ENCODE results near the gene PHF21B.
"Not testable (repeated sequence)": the region's sequence is repeated elsewhere in the genome, so short reads cannot be mapped to it uniquely, and the experiment has no call there.

Gene PHF21B

DNA sequence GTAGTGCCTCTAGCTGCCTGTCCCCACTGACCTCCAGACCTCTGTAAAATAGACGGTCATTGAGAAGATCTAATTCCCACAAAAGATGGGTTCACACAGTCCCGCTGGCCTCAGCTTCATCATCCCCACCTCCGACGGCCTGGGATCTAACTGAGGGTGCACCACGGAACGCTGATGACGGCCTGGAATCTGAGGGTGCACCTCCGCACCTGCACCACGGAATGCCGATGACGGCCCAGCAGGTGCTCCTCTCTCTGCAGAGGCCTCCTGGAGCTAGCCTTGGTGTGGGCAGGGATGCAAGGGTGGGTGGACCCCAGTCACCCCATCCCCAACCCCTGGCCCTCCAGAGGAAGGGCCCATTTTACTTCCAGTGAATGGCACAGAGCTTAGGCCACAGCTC, 77.3 kb downstream of the PHF21B start:
- no peak for DNase-seq

DNA sequence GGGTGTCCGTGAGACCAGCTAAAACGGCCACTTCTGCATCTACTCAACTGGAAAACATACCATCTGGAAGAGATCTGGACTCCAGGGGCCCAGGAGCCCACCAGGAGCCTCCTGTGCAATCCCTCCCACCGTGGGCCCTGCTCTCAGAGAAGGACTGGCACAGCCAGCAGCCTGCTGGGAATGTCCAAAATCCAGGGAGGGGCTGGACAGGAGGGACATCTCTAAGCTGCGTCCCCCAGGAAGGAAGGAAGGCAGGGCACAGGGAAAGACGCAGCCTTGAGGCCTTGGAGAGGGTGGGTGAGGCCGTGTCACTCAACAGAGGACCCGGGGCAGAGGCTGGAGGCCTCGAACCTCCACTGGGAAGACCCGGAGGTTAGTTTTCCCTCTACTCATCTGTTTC, 78.0 kb downstream of the PHF21B start:
- DNase-seq = no peak

DNA sequence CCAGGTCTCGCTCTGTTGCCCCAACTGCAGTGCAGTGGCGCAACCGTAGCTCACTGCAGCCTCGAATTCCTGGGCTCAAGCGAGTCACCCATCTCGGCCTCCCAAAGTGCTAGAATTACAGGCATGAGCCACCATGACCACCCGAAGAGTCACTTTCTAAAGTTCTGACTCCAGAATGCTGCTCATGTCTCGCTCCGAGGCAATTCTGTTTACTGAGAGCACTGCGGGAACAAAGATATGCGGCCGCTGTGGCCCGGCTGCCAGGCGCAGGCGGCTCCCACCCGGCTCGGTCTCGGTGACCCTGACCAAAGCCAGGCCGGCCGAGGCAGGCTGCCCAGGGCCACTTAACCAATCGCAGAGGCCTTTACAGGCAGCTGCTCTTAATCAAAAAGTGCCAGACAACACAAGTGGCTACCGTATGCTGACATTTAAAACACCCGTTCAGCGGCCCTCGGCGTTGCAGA, 78.7 kb downstream of the PHF21B start:
- DNase-seq = no peak

DNA sequence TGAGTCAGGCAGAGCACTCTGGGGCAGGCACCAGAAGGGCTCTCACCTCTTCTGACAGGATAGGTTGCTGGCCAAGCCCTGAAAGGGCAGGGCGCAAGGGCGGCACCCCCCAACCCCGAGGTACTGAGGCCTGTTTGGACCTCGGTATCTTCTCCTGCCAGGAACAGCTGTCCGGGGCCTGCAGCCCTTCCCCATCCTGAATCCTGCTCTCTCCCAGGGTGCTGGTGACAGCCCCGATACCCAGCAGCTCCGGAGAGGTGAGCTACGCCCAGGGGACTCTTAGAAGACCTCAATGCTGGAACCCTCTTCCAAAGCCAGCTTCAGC, 79.1 kb downstream of the PHF21B start:
- no peak for DNase-seq

DNA sequence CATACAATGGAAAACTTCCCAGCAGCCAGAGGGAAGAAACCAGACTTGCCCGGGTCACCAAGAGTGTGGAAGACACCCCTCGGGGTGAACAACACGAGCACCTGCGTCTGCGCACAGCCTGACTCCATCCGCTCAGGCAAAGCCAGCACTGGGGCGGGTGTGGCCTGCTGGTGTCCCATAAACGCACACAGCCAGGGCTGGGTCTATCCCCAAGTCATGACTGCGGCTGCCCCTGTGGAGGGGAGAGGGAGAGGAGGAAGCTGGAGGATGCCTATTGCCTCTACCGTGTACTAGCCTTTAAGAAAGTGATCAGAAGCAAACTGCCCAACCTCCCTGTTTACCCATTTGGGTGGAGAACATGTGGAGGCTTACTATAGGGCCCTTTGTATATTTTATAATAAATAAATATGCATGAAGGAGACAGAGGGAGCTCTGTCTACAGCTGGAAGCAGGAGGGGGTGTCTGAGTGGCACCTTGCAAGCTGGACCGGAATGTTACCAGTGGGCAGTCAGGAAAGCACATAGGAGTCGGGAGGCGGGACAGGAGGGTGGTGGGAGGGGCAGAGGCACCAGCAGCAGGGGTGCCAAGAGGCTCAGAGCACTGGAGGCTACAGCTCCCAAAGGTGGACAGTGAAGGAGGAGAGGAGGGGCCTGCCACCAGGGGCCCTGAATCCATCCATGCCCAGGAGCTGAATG, 79.6 kb downstream of the PHF21B start:
- no peak for DNase-seq

DNA sequence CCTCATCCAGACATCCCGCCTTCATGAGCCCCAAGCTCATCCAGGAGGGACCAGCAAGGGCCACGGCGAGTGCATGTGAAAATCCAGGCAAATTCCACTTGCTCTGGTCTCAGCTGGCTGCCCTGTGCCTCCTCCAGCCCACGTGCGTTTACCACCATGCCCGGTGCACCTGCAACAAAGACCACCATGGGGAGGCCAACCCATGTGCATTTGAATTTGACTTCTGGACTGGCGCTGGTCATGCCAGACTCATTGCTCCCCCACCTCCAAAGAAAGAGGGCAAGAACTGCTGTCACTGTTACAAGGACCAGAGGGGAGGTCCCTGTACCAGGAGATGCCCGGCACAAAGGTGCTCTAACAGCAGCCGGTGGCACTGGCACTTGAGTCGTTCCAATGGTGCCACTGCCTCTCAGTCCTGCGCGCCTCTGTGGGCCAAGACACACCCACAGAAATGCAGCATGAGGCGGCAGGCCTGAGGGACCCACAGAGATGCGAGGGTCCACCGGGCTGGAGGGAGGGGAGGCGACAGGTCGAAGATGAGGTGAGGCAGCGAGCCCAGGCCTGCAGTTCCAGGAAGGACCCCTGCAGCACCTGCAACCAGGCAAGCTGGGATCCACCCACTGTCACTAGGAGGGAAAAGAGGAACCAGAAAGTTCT, 80.3 kb downstream of the PHF21B start:
- no peak for DNase-seq

DNA sequence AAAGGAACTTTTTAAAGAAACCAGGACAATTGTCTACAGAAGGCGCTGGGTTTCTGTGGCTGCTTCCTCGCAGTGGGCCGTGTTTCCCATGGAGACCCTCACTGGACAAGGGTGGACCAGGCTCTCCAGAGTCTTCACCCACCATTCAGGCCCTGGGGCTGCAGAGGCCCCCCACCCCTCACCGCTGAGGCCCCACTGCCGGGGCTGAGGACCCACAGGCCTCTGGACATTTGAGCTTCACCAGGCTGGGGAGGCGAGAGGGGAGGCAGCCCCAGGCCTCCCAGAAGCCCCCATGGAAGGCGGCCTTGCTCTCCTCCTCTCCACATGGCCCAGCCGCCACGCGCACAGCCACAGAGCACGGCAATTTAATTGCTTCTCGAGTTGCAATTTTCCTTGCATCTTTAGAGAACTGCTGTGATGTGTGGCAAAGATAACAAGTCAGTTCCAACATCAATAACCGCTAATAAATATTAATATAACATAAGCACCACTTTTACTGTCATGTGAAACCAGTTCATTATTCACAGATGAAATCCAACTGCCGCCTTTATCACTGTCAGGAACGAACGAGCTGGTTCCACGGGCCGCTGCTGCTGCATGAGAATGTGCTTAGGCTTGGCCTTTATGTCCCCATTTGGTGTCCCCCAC, 81.0 kb downstream of the PHF21B start:
- DNase-seq = no peak

DNA sequence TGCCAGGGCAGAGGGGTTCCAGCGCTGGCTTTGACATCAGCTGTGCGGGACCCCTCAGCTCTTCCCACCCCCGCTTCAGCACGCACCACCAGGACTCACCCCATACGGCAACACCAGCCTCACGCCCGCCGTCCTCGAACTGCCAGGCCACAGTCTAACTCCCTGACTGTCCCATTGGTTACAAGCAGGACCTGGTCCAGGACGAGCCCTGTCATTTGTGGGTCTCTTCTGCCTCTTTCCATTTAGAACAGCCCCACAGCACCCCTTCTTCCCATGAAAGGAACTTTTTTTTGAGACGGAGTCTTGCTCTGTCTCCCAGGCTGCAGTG, 81.7 kb downstream of the PHF21B start:
- no peak for DNase-seq

DNA sequence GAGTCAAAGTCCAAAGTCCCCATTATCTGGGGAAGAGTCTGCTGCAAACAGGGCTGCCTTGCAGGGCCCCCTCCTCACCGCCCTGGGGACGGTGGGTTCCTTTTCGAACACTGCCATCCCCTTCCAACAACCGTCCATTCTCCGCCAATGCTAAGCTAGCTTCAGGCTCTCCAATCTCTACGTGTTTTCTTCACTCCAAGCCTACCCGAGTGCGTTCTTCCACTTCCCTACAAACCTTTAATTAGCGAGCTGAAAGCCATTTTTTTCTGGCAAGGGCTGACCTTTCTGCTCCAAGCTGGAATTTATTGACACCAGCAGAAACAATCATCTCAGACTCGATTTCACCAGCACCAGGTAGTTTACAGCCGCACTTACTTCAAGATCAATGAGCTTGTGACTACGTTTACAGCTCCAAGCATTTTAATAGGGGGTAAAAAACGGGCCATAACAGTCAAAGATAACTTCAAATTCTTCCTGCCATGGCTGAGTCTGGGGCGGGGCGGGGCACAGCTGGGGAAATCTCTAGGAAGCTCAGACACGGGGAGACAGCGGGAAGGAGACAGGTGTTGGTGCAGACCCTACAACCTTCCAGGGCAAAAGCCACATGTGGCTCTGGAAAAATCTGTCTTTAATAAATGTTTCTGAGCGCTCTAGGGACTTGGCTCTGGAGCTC, 82.2 kb downstream of the PHF21B start:
- no peak for DNase-seq

DNA sequence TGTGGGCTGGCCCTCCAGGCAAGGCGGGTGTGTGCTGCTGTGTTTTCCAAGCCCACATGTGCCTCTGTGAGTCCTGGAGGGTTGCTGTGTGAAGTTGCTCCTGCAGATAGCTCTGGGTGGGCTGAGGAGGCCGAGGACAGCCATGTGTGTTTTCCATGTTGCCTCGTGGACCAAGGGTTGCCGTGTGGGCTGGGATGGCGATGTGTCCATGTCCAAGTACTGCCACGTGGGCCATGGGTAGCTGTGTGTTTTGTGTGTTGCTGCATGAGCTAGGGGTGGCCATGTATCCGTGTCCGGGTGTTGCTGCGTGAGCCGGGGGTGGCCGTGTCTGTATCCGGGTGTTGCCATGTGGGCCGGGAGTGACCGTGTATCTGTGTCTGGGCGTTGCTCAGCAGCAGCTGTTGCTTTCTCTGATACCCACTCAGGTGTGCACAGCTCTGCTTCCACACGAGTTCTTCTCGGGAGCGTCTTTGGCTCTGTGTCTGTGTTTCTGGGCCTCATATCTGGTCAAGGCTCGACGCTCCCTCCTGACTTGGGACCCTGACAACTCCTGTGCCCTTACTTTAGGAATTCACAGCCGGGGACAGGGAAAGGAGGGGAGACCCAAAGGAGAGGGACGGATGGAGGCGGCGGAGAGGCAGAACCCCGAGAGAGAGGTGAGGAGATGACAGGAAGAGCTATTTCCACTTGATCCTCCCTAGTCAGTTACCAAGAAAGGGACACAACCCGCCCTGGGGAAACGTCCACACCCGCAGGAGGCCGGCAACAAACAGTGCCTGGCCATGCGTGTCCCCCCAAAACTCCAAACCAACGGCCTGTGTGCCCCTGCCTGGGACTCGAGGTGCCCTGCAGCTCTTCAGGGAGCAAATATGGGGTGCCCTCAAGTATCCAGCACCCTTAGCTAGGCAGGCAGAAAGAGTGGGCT, 83.1 kb downstream of the PHF21B start:
- no peak for DNase-seq

DNA sequence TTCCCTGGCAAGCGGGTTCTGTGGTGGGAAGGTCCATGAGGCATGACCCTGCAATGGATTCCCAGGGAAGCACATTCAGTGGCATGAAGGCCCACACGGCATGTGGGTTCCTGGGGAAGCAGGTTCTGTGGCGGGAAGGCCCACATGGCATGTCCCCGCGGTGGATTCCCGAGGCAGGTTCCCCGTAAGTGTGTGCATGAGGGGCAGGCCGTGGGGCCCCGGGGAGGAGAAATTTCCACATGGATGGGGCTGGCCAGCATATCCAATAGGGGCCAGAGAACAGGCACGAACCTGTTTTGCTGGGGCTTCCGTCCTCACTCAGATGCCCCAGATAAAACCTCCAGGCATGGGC, 83.7 kb downstream of the PHF21B start:
- DNase-seq = no peak

DNA sequence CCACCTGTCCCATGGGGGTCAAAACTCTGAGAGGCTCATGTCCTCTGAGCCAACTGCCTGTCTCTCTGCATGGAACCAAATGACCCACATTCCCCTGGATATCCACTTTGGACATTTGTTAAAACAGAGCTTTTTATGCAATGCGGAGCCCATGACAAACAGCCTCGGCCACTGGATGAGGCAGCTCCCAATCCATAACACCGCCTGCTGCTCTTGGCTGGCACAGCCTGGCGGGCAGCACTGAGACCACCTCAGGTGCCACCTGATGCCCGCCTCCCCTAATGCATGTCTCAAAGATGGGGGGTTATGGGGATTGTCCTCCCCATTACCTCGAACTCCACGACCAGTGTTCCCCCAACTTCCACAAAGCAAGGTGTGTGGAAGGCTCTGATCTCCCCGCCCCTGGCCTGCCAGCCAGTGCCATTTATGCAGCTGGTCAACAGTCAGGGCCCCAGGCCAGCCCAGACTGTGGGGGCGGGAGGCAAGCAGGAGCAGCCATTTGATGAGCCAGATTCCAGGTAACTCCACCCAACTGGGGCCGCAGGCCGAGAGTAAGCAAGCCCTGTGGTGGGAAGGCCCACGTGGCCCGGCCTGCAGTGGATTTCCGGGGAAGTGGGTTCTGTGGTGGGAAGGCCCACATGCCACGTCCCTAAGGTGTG, 84.2 kb downstream of the PHF21B start:
- no peak for DNase-seq

DNA sequence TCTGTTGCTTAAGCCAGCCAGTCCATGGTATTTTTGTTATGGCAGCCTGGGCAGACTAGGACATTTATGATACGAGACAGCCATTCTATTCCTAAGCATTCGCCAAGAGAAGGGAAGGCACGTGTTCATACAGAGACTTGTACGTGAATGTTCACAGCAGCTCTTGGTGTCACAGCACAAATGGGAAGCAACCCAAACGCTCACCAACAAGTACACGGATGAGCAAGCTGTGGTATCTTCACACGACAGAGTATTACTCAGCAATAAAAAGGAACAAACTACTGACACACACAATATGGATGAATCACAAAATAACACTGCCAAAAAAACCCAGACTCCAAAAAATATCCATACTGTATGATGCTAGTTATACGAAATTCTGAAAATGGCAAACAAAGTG, 85.1 kb downstream of the PHF21B start:
- DNase-seq = no peak

DNA sequence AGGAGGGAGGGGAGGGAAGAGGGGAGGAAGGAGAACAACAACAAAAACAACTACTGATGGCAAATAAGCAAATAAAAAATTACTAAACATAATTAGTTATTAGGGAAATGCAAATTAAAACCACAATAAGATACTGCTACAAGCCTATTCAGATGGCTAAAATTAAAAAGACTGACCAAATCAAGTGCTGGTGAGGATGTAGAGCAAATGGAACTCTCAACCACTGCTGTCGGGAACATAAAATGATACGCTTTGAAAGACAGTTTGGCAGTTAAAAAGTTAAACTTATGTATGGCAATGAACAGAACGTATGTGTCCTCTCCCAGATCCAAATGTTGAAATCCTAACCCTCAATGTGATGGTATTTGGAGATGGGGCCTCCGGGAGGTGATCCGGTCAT, 85.7 kb downstream of the PHF21B start:
- DNase-seq = no peak

DNA sequence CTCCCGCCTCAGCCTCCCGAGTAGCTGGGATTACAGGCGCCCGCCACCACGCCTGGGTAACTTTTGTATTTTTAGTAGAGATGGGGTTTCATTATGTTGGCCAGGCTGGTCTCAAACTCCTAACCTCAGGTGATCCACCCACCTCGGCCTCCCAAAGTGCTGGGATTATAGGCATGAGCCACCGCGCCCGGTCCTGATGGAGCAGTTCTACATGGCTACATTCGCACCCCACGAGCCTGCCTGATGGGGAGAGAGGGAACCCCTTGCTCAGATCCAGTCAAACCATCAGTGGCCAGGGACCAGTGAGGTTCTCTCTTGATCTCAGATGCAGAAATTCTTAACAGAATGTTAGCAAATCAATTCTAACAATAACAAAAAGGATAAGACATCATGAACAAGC, 88.0 kb downstream of the PHF21B start:
- DNase-seq = not testable (repeated sequence)

DNA sequence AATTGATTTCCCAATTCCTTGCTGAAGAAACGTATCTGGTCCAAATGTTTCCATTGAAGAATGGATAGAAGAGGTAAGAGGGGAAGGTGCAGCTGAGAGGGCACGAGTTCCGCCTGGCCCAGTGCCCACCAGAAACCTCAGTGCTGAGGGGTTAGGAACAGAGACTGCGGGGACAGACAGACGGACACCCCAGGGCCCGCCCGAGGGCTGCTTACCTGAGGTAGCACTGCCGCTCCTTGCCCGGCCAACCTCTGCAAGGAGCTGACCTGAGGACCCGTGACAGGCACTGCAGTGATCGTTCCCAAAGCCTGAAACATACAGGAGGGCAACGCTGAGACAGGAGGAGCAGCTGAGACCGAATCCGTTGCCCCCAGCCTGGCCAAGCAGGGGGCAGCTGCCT, 89.6 kb downstream of the PHF21B start:
- no peak for DNase-seq

DNA sequence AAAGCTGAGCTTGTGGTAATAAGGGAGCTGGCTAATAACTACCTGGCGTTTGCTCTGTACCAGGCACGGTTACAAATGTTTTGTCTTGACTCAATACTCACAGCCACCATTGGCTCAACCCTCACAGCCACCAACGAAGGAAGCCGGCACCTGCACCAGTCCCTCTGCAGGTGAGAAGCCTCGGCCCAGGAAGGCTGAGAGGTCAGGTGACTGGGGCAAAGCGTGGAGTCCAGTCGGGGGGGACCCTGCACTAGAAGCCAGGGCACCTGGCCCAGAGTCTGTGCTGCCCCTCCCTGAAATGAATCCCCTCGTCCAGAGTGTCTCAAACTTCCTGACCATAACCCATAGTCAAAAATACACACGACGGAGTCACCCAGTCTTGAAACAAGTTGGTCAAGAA, 90.1 kb downstream of the PHF21B start:
- no peak for DNase-seq

DNA sequence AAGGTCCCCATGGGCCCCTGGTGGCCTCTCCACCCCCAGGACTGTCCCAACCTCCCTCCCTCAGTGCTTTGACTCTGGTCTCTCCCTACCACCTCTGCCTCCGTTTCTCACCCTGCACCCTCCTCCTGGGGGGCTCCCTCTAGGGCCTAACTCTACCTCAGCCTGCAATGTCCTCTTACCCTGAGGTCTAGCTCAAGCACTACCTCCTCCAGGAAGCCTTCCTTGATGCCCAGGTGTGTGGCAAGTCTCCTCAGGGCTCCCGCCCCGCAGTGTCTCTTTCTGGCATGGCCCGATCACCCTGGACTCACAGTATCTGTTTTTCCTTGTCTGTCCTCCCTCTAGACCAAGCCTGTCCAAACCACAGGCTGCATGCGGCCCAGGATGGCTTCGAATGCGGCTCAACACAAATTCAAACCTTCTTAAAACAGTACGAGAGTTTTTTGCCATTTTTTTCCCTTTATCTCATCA, 90.8 kb downstream of the PHF21B start:
- DNase-seq = no peak

DNA sequence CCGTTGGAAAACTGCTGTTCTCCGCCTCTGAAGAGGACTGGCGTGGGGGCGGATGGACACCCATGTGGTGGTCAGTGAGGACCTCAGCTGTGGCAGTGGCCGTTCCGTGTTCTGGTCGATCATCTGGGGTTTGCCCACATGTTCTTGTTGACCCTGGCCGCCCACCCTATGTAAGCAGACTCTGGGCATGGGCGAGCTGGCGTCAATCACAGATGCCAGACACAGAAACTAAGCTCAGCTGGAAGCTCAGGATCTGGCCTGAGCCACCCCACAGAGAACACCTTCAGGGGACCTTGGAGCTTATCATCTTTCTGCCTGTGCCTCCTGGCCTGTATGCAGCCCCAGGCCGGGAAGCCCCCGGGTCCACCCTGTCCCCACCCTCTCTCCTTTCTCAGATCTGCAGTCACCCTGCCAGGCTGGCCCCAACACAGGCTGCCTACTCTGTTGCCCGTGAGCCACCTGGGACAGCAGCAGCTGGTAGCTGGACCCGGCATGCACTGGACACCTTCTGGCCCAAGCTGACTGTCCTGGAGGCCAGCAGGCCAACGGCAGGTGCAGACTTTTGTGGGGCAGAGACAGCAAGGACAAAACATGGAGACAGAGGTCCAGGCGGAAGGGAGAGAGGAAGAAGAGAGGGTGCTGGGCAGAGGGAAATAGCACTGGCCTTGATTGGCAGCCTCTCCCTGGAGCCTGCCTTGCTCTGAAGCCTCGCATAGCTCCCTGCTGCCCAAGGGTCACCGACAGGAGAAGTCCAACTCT, 91.5 kb downstream of the PHF21B start:
- no peak for DNase-seq

DNA sequence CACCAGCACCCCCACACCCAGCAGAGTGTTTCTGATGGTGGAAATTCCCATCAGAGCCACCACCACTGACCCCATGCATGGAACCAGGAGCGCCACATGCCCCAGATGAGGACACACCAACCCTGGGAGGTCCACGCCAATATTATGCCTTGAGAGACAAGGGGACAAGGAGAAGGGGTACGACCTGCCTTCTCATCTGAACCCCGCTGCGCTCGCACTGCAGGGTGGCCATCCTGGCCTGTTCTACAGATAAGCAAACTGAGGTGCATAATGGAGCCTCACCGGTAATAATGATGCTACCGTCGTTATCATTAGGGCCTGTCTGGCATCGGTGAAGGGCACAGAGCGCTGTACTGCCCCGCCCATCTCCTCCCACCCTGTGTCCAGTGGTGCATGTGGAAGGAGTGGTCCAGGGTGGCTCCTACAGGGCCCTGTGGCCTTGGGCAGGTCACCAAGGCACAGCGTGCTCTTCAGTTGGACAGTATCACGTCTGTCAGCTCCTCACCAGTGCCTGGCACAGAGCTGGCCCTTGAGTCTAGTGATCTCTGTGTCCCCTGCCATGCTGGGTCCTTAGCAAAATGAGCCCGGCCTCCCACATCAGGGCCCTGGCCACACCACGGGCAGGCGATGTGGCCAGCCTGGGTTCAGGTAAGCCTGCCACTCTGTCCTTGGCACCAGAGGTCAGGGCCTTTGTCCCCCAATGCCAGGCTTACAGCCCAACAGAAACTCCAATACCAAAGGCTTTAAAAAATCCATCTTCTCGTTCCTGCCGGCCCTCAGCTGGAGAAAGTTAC, 92.2 kb downstream of the PHF21B start:
- no peak for DNase-seq

Data from activated effector memory CD4-positive, alpha-beta T cell treated with Interleukin-2 at 50 U/mL for 16 hours (primary cell).